Upper lobe of left lung (tissue), 6 donors: ENCODE results near the gene SLIT1. TPM values are rescaled to one million over a fixed set of nuclear protein-coding genes. Genes with fewer than 3 reads are reported as not detected.

Experiments used
- ATAC-seq, 2 donors: fragments of 200-7000 bp; cut with Tn5 transposase; one replicate each; pipeline ENCODE4 v1.9.1; 2022; ENCODE audit warnings: mild to moderate bottlenecking in 2 of 2, moderate library complexity in 2 of 2; ENCODE audit not compliant: low FRiP score in 2 of 2
- DNase-seq, 2 donors: peaks; one replicate each; pipeline ENCODE4 v3.0.0-alpha.2; 2019 to 2020
- H3K27ac ChIP-seq, 4 donors: fragments of 200-600 bp; sonication (generic); one replicate each; pipeline ENCODE4 v1.5.1; 2016 to 2019
- H3K27me3 ChIP-seq, 4 donors: fragments of 200-600 bp; sonication (generic); one replicate each; pipeline ENCODE4 v1.5.1; 2017 to 2019
- H3K36me3 ChIP-seq, 4 donors: fragments of 200-600 bp; sonication (generic); one replicate each; pipeline ENCODE4 v1.5.1; 2016 to 2019
- H3K4me1 ChIP-seq, 4 donors: fragments of 200-600 bp; sonication (generic); one replicate each; pipeline ENCODE4 v1.5.1; 2018 to 2019
- H3K4me3 ChIP-seq, 4 donors: fragments of 200-600 bp; sonication (generic); one replicate each; pipeline ENCODE4 v1.5.1; 2017 to 2019; ENCODE audit warnings: mild to moderate bottlenecking in 2 of 4, moderate library complexity in 1 of 4
- H3K9me3 ChIP-seq, 4 donors: fragments of 200-600 bp; sonication (generic); one replicate each; pipeline ENCODE4 v1.5.1; 2018 to 2019
- CTCF ChIP-seq, 6 experiments: fragments of 450-650 bp in 4 of 6; fragments of 200-600 bp in 2 of 6; sonication (generic) in 2 of 6; IDR thresholded peaks; one replicate each; pipeline ENCODE4 v1.5.1; 2016 to 2019; ENCODE audit warnings: antibody characterized with exemption in 6 of 6
- EP300 ChIP-seq, 4 donors: sonication (generic); formaldehyde crosslinking; IDR thresholded peaks; one replicate each; pipeline ENCODE4 v1.5.1; 2017; ENCODE audit warnings: antibody characterized with exemption in 4 of 4, control low read depth in 2 of 4
- POLR2A ChIP-seq, 4 donors: fragments of 450-650 bp; IDR thresholded peaks; one replicate each; pipeline ENCODE4 v1.5.1; 2016 to 2017; ENCODE audit warnings: antibody characterized with exemption in 4 of 4, mild to moderate bottlenecking in 2 of 4
- POLR2AphosphoS5 ChIP-seq, 2 donors: sonication (generic); formaldehyde crosslinking; IDR thresholded peaks; one replicate each; pipeline ENCODE4 v1.5.1; 2017; ENCODE audit warnings: antibody characterized with exemption in 2 of 2
- WGBS, 2 donors: methylation state at CpG; one replicate each; pipeline ENCODE4 v1.1.5; 2017 to 2018; 5-methylcytosine and 5-hydroxymethylcytosine counted together
- total RNA-seq, 6 donors: library from RNA; depleted of rRNA in 4 of 6; stranded (reverse); fragments of >200 nt in 4 of 6; gene quantifications; one replicate each; pipeline versions ENCODE4 v1.1.0 to v1.2.1, GENCODE V29; 2016 to 2021
- donor health status: DM: no; HTN: no; CAD: no; lungs with moderate emphysema.
- donor health status: DM: no; HTN: yes; CAD: no; lungs with severe emphysema.

SLIT1 gene
- total RNA-seq, 6 donors from 2014 or later = 0.30 to 1.6 (median 0.54) TPM; not detected in 1

GRCh38 chr10:97183314-97183713, 2.4 kb downstream of the SLIT1 start:
- H3K4me3 ChIP-seq = no peak overlapping the region
- DNase-seq (no peak), ATAC-seq (no peak)
- H3K27me3 ChIP-seq = peaks cover 0 to 20% (median 12%) of the 10 kb centered on the region in 4 donors
- WGBS, 2 donors = 91 to 98% methylated on average over 3 of the region's 3 CpGs
- TF ChIP-seq CTCF (IDR thresholded peaks at IDR 0.05) (no peak), POLR2AphosphoS5 (IDR thresholded peaks at IDR 0.05) (no peak), POLR2A (IDR thresholded peaks at IDR 0.05) (no peak), EP300 (IDR thresholded peaks at IDR 0.05) (no peak)
- H3K4me1 ChIP-seq = peaks cover 7 to 21% (median 9%) of the 10 kb centered on the region in 4 donors
- no peaks in the 10 kb centered on the region for H3K9me3 ChIP-seq
- H3K36me3 ChIP-seq = no peaks in the 10 kb centered on the region
- H3K27ac ChIP-seq = no peak overlapping the region

- Histone ChIP-seq H3K4me1 (peaks cover 7 to 21% (median 9%) of the 10 kb centered on the region in 4 donors), H3K27ac (no peak overlapping the region), H3K27me3 (peaks cover 0 to 20% (median 12%) of the 10 kb centered on the region in 4 donors), H3K36me3 (no peaks in the 10 kb centered on the region), H3K4me3 (no peak overlapping the region), H3K9me3 (no peaks in the 10 kb centered on the region)
- no peak for TF ChIP-seq EP300 (IDR thresholded peaks at IDR 0.05)
- no peak for DNase-seq
- ATAC-seq = no peak
- WGBS, 2 donors = 82 to 83% methylated on average over 10 of the region's 10 CpGs
These were observed 3.3 kb downstream of the SLIT1 start for GRCh38 chr10:97182288-97182990.

GRCh38 chr10:97180986-97181385, 4.8 kb downstream of the SLIT1 start:
- ATAC-seq (no peak), DNase-seq (no peak)
- no peaks in the 10 kb centered on the region for H3K9me3 ChIP-seq
- H3K27ac ChIP-seq = no peak overlapping the region
- 84 to 92% methylated on average over 2 to 10 of the region's 10 CpGs for WGBS, 2 donors
- no peaks in the 10 kb centered on the region for H3K36me3 ChIP-seq
- H3K4me1 ChIP-seq = peaks cover 7 to 18% (median 9%) of the 10 kb centered on the region in 4 donors
- H3K4me3 ChIP-seq = no peak overlapping the region
- TF ChIP-seq EP300 (IDR thresholded peaks at IDR 0.05) = no peak
- no peak for TF ChIP-seq POLR2A (IDR thresholded peaks at IDR 0.05)
- TF ChIP-seq POLR2AphosphoS5 (IDR thresholded peaks at IDR 0.05) = no peak
- TF ChIP-seq CTCF (IDR thresholded peaks at IDR 0.05) = no peak
- peaks cover 0 to 14% (median 10%) of the 10 kb centered on the region in 4 donors for H3K27me3 ChIP-seq

GRCh38 chr10:97180363-97180755, 5.4 kb downstream of the SLIT1 start:
- 77 to 78% methylated on average over 8 of the region's 8 CpGs for WGBS, 2 donors
- Histone ChIP-seq H3K9me3 (no peaks in the 10 kb centered on the region), H3K27ac (no peak overlapping the region), H3K4me1 (peaks cover under 1 to 12% (median 3%) of the 10 kb centered on the region in 4 donors), H3K4me3 (no peak overlapping the region), H3K36me3 (no peaks in the 10 kb centered on the region), H3K27me3 (peaks cover 0 to 8% (median 4%) of the 10 kb centered on the region in 4 donors)
- no peak for DNase-seq
- ATAC-seq = no peak
- no peak for TF ChIP-seq POLR2A (IDR thresholded peaks at IDR 0.05)

GRCh38 chr10:97179731-97180362, 5.9 kb downstream of the SLIT1 start:
- H3K27ac ChIP-seq = no peak overlapping the region
- H3K9me3 ChIP-seq = no peaks in the 10 kb centered on the region
- DNase-seq (peak in 1 of 2 donors; percentile 81), ATAC-seq (peak in 1 of 2 donors; percentile 38)
- TF ChIP-seq CTCF (IDR thresholded peaks at IDR 0.05) (peak in 1 of 6 experiments; percentile 11), POLR2AphosphoS5 (IDR thresholded peaks at IDR 0.05) (no peak)
- H3K4me1 ChIP-seq = peaks cover 0 to 6% (median 0%) of the 10 kb centered on the region in 4 donors
- 29 to 52% methylated on average over 11 to 17 of the region's 26 CpGs for WGBS, 2 donors
- H3K36me3 ChIP-seq = no peaks in the 10 kb centered on the region
- no peak overlapping the region for H3K4me3 ChIP-seq
- peaks cover 0 to 2% (median 1%) of the 10 kb centered on the region in 4 donors for H3K27me3 ChIP-seq
